Islet precursor cell (in vitro differentiated cells): ENCODE results near the gene ZFP91.

Source experiments
- DNase-seq: peaks from one replicate; pipeline ENCODE4 v3.0.0-alpha.2; 2018

The ZFP91 gene

GRCh38 chr11:58636587-58636986 lies 57.7 kb downstream of the ZFP91 start:
- DNase-seq: no peak

GRCh38 chr11:58637371-58637770 lies 58.5 kb downstream of the ZFP91 start:
- DNase-seq: no peak

GRCh38 chr11:58639103-58639502 lies 60.2 kb downstream of the ZFP91 start:
- no peak for DNase-seq

GRCh38 chr11:58639669-58640068 lies 60.8 kb downstream of the ZFP91 start:
- DNase-seq: no peak

GRCh38 chr11:58640386-58641023 lies 61.6 kb downstream of the ZFP91 start:
- no peak for DNase-seq

- DNase-seq: no peak
Observed at GRCh38 chr11:58641341-58641740, 62.5 kb downstream of the ZFP91 start.

GRCh38 chr11:58641803-58642581 lies 63.1 kb downstream of the ZFP91 start:
- no peak for DNase-seq

- DNase-seq: no peak
Observed at GRCh38 chr11:58645854-58646253, 67.0 kb downstream of the ZFP91 start.

GRCh38 chr11:58647141-58647699 lies 68.4 kb downstream of the ZFP91 start:
- DNase-seq: no peak

GRCh38 chr11:58647866-58648265 lies 69.0 kb downstream of the ZFP91 start:
- DNase-seq: no peak

GRCh38 chr11:58649623-58650022 lies 70.8 kb downstream of the ZFP91 start:
- no peak for DNase-seq

GRCh38 chr11:58650496-58650895 lies 71.6 kb downstream of the ZFP91 start:
- no peak for DNase-seq

- no peak for DNase-seq
Observed at GRCh38 chr11:58652726-58653280, 73.9 kb downstream of the ZFP91 start.

GRCh38 chr11:58654079-58654907 lies 75.4 kb downstream of the ZFP91 start:
- peak; percentile 83 for DNase-seq

- DNase-seq: no peak
Observed at GRCh38 chr11:58654908-58655296, 76.0 kb downstream of the ZFP91 start.

GRCh38 chr11:58656348-58656747 lies 77.5 kb downstream of the ZFP91 start:
- no peak for DNase-seq

GRCh38 chr11:58658623-58659022 lies 79.8 kb downstream of the ZFP91 start:
- DNase-seq: no peak

- no peak for DNase-seq
Observed at GRCh38 chr11:58659404-58659803, 80.5 kb downstream of the ZFP91 start.

- no peak for DNase-seq
Observed at GRCh38 chr11:58659910-58660570, 81.2 kb downstream of the ZFP91 start.
